IMR-90 (cell line): Measurements from ENCODE around the gene ANTXR1. TPM values are rescaled to one million over a fixed set of nuclear protein-coding genes. Genes with fewer than 3 reads are reported as not detected.

Experiments used
- ATAC-seq: fragments of 200-7000 bp; cut with Tn5 transposase; 2 replicates; pipeline ENCODE4 v1.9.1; 2020; ENCODE audit warnings: low read depth, mild to moderate bottlenecking, moderate library complexity
- BruUV-seq: library from RNA; stranded (reverse); fragments of 400-500 nt; replicated peaks from 2 replicates; lab custom pipeline; 2021; lab: Mats Ljungman, UMichigan
- CTCF ChIA-PET: fragments of 300-600 bp; formaldehyde crosslinking; extraction: SDS; loops from one replicate; lab custom pipeline; 2021; ENCODE audit warnings: antibody characterized with exemption; lab: Yijun Ruan, JAX
- POLR2A ChIA-PET: fragments of 300-600 bp; sonication (Branson Sonifier 250); formaldehyde crosslinking; loops from one replicate; lab custom pipeline; 2022; ENCODE audit warnings: antibody characterized with exemption; ENCODE audit not compliant: unreplicated experiment; lab: Charles Lee
- DNase-seq: peaks from one replicate; pipeline ENCODE4 v3.0.0; 2013
- H2AFZ ChIP-seq: replicated peaks from 2 replicates; pipeline ENCODE3; 2013; ENCODE audit warnings: low read length, mild to moderate bottlenecking; ENCODE audit not compliant: poor library complexity
- H2AK5ac ChIP-seq: 2 replicates; pipeline ENCODE4 v1.6.1; 2013; ENCODE audit warnings: low read depth, low read length, inconsistent platforms
- H2AK9ac ChIP-seq: replicated peaks from 2 replicates; pipeline ENCODE3; 2013; ENCODE audit warnings: mild to moderate bottlenecking, low read depth, low read length, moderate library complexity; ENCODE audit not compliant: poor library complexity
- H2BK120ac ChIP-seq: 2 replicates; pipeline ENCODE4 v1.6.1; 2013; ENCODE audit warnings: low read depth, low read length, inconsistent platforms
- H2BK15ac ChIP-seq: 3 replicates; pipeline ENCODE4 v1.6.1; 2013; ENCODE audit warnings: low read depth, low read length, inconsistent platforms
- H2BK20ac ChIP-seq: 2 replicates; pipeline ENCODE4 v1.6.1; 2013; ENCODE audit warnings: low read depth, mild to moderate bottlenecking, inconsistent platforms, low read length, moderate library complexity
- H2BK5ac ChIP-seq: 2 replicates; pipeline ENCODE4 v1.6.1; 2013; ENCODE audit warnings: mild to moderate bottlenecking, low read depth, low read length, inconsistent platforms; ENCODE audit not compliant: poor library complexity, severe bottlenecking
- H3K14ac ChIP-seq: replicated peaks from 2 replicates; pipeline ENCODE4 v1.6.1; 2013; ENCODE audit warnings: low read depth, low read length, inconsistent platforms
- H3K18ac ChIP-seq: 2 replicates; pipeline ENCODE4 v1.6.1; 2013; ENCODE audit warnings: low read depth, low read length, control low read depth
- H3K23ac ChIP-seq: 2 replicates; pipeline ENCODE4 v1.6.1; 2013; ENCODE audit warnings: low read depth, low read length, inconsistent platforms
- H3K27ac ChIP-seq: 2 replicates; pipeline ENCODE4 v1.5.1; 2013; ENCODE audit warnings: mild to moderate bottlenecking, control low read depth, low read length; ENCODE audit not compliant: insufficient read depth
- H3K27me3 ChIP-seq: 2 replicates; pipeline ENCODE4 v1.6.1; 2013; ENCODE audit warnings: low read length; ENCODE audit not compliant: control insufficient read depth, insufficient read depth
- H3K36me3 ChIP-seq: 2 replicates; pipeline ENCODE4 v1.6.1; 2013; ENCODE audit warnings: low read length, mixed read lengths; ENCODE audit not compliant: control insufficient read depth, insufficient read depth
- H3K4ac ChIP-seq: 2 replicates; pipeline ENCODE4 v1.6.1; 2013; ENCODE audit warnings: low read depth, low read length, inconsistent platforms
- H3K4me1 ChIP-seq: 2 replicates; pipeline ENCODE4 v1.6.1; 2013; ENCODE audit warnings: low read length, mixed read lengths; ENCODE audit not compliant: control insufficient read depth, insufficient read depth
- H3K4me2 ChIP-seq: 2 replicates; pipeline ENCODE4 v1.6.1; 2013; ENCODE audit warnings: low read depth, mild to moderate bottlenecking, control low read depth, low read length, moderate library complexity
- H3K4me3 ChIP-seq: 2 replicates; pipeline ENCODE4 v1.5.1; 2013; ENCODE audit warnings: low read depth, mild to moderate bottlenecking, control low read depth, low read length, moderate library complexity; ENCODE audit not compliant: insufficient read depth
- H3K56ac ChIP-seq: 2 replicates; pipeline ENCODE4 v1.6.1; 2013; ENCODE audit warnings: low read length, inconsistent platforms; ENCODE audit not compliant: insufficient read depth; ENCODE audit errors: extremely low read depth
- H3K79me1 ChIP-seq, 2 experiments: 2 replicates each; pipeline ENCODE4 v1.6.1; 2013; ENCODE audit warnings: low read length in 2 of 2, inconsistent platforms in 1 of 2, low read depth in 1 of 2
- H3K9ac ChIP-seq: 2 replicates; pipeline ENCODE4 v1.6.1; 2013; ENCODE audit warnings: low read depth, low read length, control low read depth
- H3K9me1 ChIP-seq: 2 replicates; pipeline ENCODE4 v1.6.1; 2013; ENCODE audit warnings: low read length, inconsistent platforms; ENCODE audit not compliant: insufficient read depth
- H3K9me3 ChIP-seq: 2 replicates; pipeline ENCODE4 v1.6.1; 2013; ENCODE audit warnings: low read length; ENCODE audit not compliant: control insufficient read depth, insufficient read depth
- H4K20me1 ChIP-seq: 2 replicates; pipeline ENCODE4 v1.6.1; 2013; ENCODE audit warnings: low read length, inconsistent platforms; ENCODE audit not compliant: insufficient read depth
- H4K5ac ChIP-seq: 2 replicates; pipeline ENCODE4 v1.6.1; 2013; ENCODE audit warnings: mild to moderate bottlenecking, low read depth, low read length, control low read depth
- H4K8ac ChIP-seq, 2 experiments: 2 replicates each; pipeline ENCODE4 v1.6.1; 2013; ENCODE audit warnings: low read depth in 2 of 2, low read length in 2 of 2, control low read depth in 1 of 2, inconsistent platforms in 1 of 2
- H4K91ac ChIP-seq: 2 replicates; pipeline ENCODE4 v1.6.1; 2013; ENCODE audit warnings: low read depth, low read length, inconsistent platforms; ENCODE audit not compliant: insufficient read depth
- BHLHE40 ChIP-seq: fragments of 150-350 bp; IDR thresholded peaks from 2 replicates; pipeline ENCODE4 v1.6.1; 2016; ENCODE audit warnings: mild to moderate bottlenecking, low read depth, low read length
- CEBPB ChIP-seq: IDR thresholded peaks from 2 replicates; pipeline ENCODE4 v1.6.1; 2012; ENCODE audit warnings: low read depth, low read length, improper control_type of control experiment
- CHD1 ChIP-seq: IDR thresholded peaks from 2 replicates; pipeline ENCODE4 v1.6.1; 2012; ENCODE audit warnings: low read depth, low read length, improper control_type of control experiment
- FOS ChIP-seq: fragments of 150-350 bp; IDR thresholded peaks from 2 replicates; pipeline ENCODE4 v1.6.1; 2016; ENCODE audit warnings: low read depth, low read length
- MAFK ChIP-seq: IDR thresholded peaks from 2 replicates; pipeline ENCODE4 v1.6.1; 2012; ENCODE audit warnings: low read depth, low read length, improper control_type of control experiment
- MAZ ChIP-seq: IDR thresholded peaks from 2 replicates; pipeline ENCODE4 v1.6.1; 2012; ENCODE audit warnings: low read depth, mild to moderate bottlenecking, low read length, improper control_type of control experiment, moderate library complexity, borderline replicate concordance
- MXI1 ChIP-seq: IDR thresholded peaks from 2 replicates; pipeline ENCODE4 v1.6.1; 2012; ENCODE audit warnings: low read depth, mild to moderate bottlenecking, low read length, moderate library complexity, borderline replicate concordance
- NFE2L2 ChIP-seq: fragments of 150-350 bp; IDR thresholded peaks from 2 replicates; pipeline ENCODE4 v1.6.1; 2016; ENCODE audit warnings: low read depth, mild to moderate bottlenecking, low read length
- POLR2A ChIP-seq: IDR thresholded peaks from 2 replicates; pipeline ENCODE4 v1.6.1; 2012; ENCODE audit warnings: mild to moderate bottlenecking, low read depth, low read length
- RAD21 ChIP-seq: IDR thresholded peaks from 2 replicates; pipeline ENCODE4 v1.6.1; 2012; ENCODE audit warnings: low read length, improper control_type of control experiment
- RCOR1 ChIP-seq: IDR thresholded peaks from 2 replicates; pipeline ENCODE4 v1.6.1; 2012; ENCODE audit warnings: mild to moderate bottlenecking, low read length, improper control_type of control experiment; ENCODE audit not compliant: insufficient replicate concordance
- RFX5 ChIP-seq: IDR thresholded peaks from 2 replicates; pipeline ENCODE4 v1.8.0; 2012; ENCODE audit warnings: low read depth, mild to moderate bottlenecking, low read length, moderate library complexity
- SMC3 ChIP-seq: fragments of 150-350 bp; IDR thresholded peaks from 2 replicates; pipeline ENCODE4 v1.6.1; 2016; ENCODE audit warnings: low read depth, mild to moderate bottlenecking, antibody characterized with exemption, low read length, moderate library complexity
- WGBS, 2 experiments: methylation state at CpG; one replicate each; pipeline versions ENCODE4 v1.1.5 to v1.1.7; 2013; ENCODE audit warnings: missing lambda C conversion rate in 2 of 2; ENCODE audit not compliant: insufficient read length in 1 of 2; ENCODE audit errors: extremely low coverage in 2 of 2; 5-methylcytosine and 5-hydroxymethylcytosine counted together
- dilution Hi-C: fragments of 300-500 bp; cut with HindIII; formaldehyde crosslinking; loops from one replicate; pipeline ENCODE4 v1.14.3; 2018; ENCODE audit warnings: low sequenced_read_pairs; ENCODE audit not compliant: unreplicated experiment
- in situ Hi-C: fragments of 300-500 bp; cut with MboI; formaldehyde crosslinking; loops from 3 replicates; pipeline ENCODE4 v1.14.3; 2019; ENCODE audit warnings: low sequenced_read_pairs, inconsistent platforms, mixed read lengths
- intact Hi-C: fragments of 100-400 bp; cut with micrococcal nuclease; formaldehyde crosslinking; loops from 2 replicates; pipeline ENCODE4 v1.10.0; 2022
- polyA plus RNA-seq, 3 experiments: library from polyadenylated mRNA; depleted of rRNA; stranded (reverse); fragments of >200 nt; gene quantifications; 2 replicates each; pipeline ENCODE4 v1.2.3, GENCODE V29; 2012; ENCODE audit warnings: low replicate concordance in 1 of 3
- total RNA-seq: library from RNA; depleted of rRNA; stranded (reverse); fragments of >200 nt; gene quantifications from 2 replicates; pipeline ENCODE4 v1.2.3, GENCODE V29; 2012
- TF ChIP-seq, protein P1 (sequence below): conservative IDR thresholded peaks from 2 replicates; pipeline ENCODE4 v1.5.1; 2012; ENCODE audit warnings: mild to moderate bottlenecking, low read depth, low read length, improper control_type of control experiment
- TF ChIP-seq, protein P2 (sequence below): fragments of 150-350 bp; IDR thresholded peaks from 2 replicates; pipeline ENCODE4 v1.6.1; 2017; ENCODE audit warnings: mild to moderate bottlenecking, antibody characterized with exemption, low read length, low read depth
- TF ChIP-seq, protein P3 (sequence below): fragments of 150-350 bp; IDR thresholded peaks from 2 replicates; pipeline ENCODE4 v1.6.1; 2016; ENCODE audit warnings: low read depth, mild to moderate bottlenecking, low read length, moderate library complexity, borderline replicate concordance

The ANTXR1 gene
- total and polyA plus RNA-seq, 2 of the 4 experiments (the other 2 are of a cell fraction): 27.2 to 36.9 TPM

DNA sequence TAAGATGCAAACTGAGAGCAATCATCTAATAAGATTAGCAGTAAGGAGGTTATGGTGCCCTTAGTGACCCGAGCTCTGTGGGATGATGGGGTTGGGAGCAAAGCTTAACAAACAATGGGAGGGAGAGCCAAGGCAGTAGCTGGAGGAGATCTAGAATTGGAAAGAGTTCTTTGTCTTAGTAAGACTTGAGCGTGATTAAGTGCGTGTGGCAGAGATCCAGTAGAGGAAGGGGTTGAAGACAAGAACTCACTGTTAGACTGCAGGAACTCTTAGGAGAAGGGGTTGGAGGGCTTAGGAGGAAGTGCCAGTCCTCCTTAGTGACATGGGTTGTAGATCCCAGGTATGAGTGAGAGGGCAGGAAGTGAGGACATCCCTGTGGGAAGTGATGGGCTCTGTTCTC, 189.3 kb downstream of the ANTXR1 start:
- Histone ChIP-seq H2AK5ac (peak overlapping the region; percentile 85), H3K4me1 (peaks cover 15% of the 10 kb centered on the region), H3K4me3 (no peak overlapping the region), H3K9me3 (no peaks in the 10 kb centered on the region), H3K14ac (peak overlapping the region; percentile 82), H4K8ac (peak overlapping the region in 1 of 2 experiments; percentile 57; a peak in 2 of 4 replicates), H2BK15ac (peak overlapping the region; percentile 83; the same call in 2 of the 3 replicates), H2AK9ac (no peak overlapping the region), H3K9ac (no peak overlapping the region), H2BK120ac (no peak overlapping the region; the same call in 1 of the 2 replicates), H4K20me1 (no peaks in the 10 kb centered on the region), H3K9me1 (peaks cover 13% of the 10 kb centered on the region), H3K79me1 (peaks cover 16 to 37% of the 10 kb centered on the region in 2 experiments), H3K27me3 (no peaks in the 10 kb centered on the region), H4K5ac (peak overlapping the region; percentile 71), H3K27ac (0 out of 2 replicates have a peak overlapping the region, but pooled peaks have one; percentile 15), H3K56ac (no peak overlapping the region), H3K4ac (peak overlapping the region; percentile 19; the same call in 1 of the 2 replicates), H3K4me2 (no peak overlapping the region), H2BK5ac (peak overlapping the region; percentile 28), H4K91ac (peak overlapping the region; percentile 40; the same call in 1 of the 2 replicates), H2BK20ac (peak overlapping the region; percentile 66; the same call in 1 of the 2 replicates), H3K36me3 (peaks cover 42% of the 10 kb centered on the region), H2AFZ (no peak overlapping the region), H3K18ac (peak overlapping the region; percentile 85), H3K23ac (0 out of 2 replicates have a peak overlapping the region, but pooled peaks have one; percentile 61)
- POLR2A ChIA-PET: no interaction called here
- intact Hi-C loops: loop anchor here (5.0 kb wide), 1 partner anchor 105 kb away; no protein-coding TSS in a partner anchor
- TF ChIP-seq POLR2A (no peak), BHLHE40 (no peak), RCOR1 (no peak), FOS (no peak), CHD1 (no peak), MAFK (no peak), RAD21 (no peak), MXI1 (no peak), CEBPB (no peak), NFE2L2 (no peak), SMC3 (no peak), MAZ (no peak), RFX5 (no peak)
- TF ChIP-seq, protein P1, sequence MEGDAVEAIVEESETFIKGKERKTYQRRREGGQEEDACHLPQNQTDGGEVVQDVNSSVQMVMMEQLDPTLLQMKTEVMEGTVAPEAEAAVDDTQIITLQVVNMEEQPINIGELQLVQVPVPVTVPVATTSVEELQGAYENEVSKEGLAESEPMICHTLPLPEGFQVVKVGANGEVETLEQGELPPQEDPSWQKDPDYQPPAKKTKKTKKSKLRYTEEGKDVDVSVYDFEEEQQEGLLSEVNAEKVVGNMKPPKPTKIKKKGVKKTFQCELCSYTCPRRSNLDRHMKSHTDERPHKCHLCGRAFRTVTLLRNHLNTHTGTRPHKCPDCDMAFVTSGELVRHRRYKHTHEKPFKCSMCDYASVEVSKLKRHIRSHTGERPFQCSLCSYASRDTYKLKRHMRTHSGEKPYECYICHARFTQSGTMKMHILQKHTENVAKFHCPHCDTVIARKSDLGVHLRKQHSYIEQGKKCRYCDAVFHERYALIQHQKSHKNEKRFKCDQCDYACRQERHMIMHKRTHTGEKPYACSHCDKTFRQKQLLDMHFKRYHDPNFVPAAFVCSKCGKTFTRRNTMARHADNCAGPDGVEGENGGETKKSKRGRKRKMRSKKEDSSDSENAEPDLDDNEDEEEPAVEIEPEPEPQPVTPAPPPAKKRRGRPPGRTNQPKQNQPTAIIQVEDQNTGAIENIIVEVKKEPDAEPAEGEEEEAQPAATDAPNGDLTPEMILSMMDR: no peak
- TF ChIP-seq, protein P2, sequence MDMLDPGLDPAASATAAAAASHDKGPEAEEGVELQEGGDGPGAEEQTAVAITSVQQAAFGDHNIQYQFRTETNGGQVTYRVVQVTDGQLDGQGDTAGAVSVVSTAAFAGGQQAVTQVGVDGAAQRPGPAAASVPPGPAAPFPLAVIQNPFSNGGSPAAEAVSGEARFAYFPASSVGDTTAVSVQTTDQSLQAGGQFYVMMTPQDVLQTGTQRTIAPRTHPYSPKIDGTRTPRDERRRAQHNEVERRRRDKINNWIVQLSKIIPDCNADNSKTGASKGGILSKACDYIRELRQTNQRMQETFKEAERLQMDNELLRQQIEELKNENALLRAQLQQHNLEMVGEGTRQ: no peak
- TF ChIP-seq, protein P3, sequence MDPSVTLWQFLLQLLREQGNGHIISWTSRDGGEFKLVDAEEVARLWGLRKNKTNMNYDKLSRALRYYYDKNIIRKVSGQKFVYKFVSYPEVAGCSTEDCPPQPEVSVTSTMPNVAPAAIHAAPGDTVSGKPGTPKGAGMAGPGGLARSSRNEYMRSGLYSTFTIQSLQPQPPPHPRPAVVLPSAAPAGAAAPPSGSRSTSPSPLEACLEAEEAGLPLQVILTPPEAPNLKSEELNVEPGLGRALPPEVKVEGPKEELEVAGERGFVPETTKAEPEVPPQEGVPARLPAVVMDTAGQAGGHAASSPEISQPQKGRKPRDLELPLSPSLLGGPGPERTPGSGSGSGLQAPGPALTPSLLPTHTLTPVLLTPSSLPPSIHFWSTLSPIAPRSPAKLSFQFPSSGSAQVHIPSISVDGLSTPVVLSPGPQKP: no peak
- 94% methylated on average over 3 of the region's 3 CpGs; no CpG with 5 or more reads in 1 of the 2 experiments for WGBS, 2 experiments
- CTCF ChIA-PET: no interaction called here
- in situ Hi-C loops: no loop called here
- dilution Hi-C loops: no loop called here
- no TSS peak for BruUV-seq
- DNase-seq: no peak
- no peak for ATAC-seq
